AG09309 (cell line): ENCODE measurements around the gene ETV6.

ENCODE experiments used
- DNase-seq: peaks from one replicate; pipeline ENCODE4 v3.0.0-alpha.2; 2010; ENCODE audit warnings: low read depth
- H3K4me3 ChIP-seq: 2 replicates; pipeline ENCODE4 v1.5.1; 2011; ENCODE audit warnings: mild to moderate bottlenecking, low read depth, low read length, moderate library complexity; ENCODE audit not compliant: control insufficient read depth
- CTCF ChIP-seq: IDR thresholded peaks from 2 replicates; pipeline ENCODE4 v1.5.1; 2011; ENCODE audit warnings: mild to moderate bottlenecking, low read depth, low read length, inconsistent platforms; ENCODE audit not compliant: insufficient read depth, control insufficient read depth; ENCODE audit errors: missing control alignments

ETV6 gene

DNA sequence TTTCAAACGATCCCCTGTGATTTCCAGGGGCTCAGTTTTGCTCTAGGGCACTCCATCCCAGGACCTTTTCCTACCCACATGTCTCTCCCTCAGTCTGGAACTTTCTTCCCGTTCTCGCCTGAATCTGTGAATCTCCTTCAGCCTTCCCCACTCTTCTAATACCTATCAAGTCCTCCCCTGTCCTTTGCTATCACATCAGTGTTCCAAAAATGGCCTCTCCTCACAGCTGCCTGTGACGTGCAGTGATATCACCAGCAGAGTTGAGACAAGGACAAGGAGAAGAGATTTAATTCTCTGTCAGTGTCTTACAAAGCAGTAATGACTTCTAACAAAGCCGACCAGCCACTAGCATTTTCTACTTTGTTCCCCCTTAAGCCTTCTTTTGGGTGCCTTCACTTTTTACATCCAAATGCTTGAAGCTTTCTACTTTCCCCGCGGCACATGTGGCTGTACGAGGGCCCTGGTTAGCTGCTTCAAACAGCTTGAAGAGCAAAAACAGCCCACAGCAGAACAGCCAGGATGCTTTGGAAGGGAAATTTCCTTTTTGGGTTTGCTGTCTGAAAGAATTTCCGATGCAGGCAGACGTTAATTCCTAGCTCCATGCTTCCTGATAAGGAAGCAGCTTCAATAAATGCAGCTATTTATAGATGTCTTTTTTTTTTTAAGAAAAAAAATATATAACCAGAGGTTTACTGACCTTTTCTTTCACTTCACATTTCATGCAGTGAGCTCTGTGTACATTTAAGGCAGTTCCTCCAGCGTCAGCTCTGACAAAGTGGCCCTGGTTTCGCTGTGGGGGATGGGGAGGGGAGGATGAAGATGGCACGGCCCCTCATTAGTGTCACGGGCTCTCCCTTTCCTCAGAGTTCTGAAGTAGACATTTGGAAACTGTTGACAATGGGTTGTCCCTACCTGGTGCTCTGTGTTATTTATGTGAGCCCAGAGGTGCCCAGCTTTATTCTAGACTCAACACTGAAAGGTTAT lies 109.3 kb downstream of the ETV6 start:
- TF ChIP-seq CTCF = no peak
- no peak overlapping the region for H3K4me3 ChIP-seq
- no peak for DNase-seq

- DNase-seq = no peak
- no peak for TF ChIP-seq CTCF
- H3K4me3 ChIP-seq = no peak overlapping the region
These were observed 110.0 kb downstream of the ETV6 start for GRCh38 chr12:11759494-11759878.

DNA sequence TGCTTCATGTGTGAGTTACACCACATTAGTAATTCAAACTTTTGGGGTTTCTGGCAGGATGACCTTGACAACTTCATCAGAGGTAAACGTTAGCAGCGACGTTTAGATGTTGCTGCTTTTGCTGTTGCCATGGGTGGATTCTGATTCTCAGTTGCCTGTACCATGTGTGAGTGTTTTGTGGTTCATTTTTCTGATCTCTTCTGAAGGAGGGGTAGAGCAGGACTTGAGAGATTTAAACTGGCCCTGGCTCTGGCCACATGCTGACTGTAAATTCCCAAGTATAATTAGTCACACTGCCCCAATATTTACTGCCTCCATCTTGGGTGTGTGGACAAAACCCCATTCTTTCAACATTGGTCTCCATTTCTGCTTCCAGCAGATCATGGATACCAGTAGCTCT lies 110.4 kb downstream of the ETV6 start:
- no peak for TF ChIP-seq CTCF
- no peak overlapping the region for H3K4me3 ChIP-seq
- DNase-seq = no peak

DNA sequence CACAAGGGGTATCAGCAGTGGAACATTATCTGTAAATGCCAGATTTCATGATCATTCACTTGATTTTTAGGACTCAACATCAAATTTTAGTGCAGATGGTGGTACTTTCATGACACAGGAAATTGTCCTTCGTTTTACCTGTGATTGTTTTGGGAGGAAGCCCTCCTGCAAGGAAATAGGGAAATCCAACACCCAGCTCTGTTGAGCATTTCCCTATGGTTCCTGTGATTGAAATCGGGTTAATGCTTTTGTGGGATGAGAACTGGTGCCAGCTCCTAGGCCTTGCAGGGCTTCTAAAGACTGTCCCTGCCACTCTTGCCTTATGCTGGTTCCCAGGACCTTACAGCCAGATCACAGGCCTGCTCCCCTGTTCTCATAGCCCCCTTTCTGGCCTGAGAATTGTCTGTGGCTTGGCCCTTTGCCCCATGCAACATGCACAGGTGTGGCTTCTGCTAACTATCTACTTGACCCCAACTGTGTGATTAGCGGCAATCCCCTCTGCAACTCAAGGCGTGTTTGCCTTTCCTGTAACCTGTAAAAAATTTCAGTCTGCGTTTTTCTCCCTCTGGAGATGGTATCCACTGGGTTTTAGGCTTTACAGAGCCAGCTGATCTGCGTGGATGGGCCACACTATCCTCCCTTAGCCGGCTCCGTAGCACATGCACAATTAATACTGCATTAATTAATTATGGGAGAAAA lies 112.5 kb downstream of the ETV6 start:
- no peak for DNase-seq
- H3K4me3 ChIP-seq = no peak overlapping the region

DNA sequence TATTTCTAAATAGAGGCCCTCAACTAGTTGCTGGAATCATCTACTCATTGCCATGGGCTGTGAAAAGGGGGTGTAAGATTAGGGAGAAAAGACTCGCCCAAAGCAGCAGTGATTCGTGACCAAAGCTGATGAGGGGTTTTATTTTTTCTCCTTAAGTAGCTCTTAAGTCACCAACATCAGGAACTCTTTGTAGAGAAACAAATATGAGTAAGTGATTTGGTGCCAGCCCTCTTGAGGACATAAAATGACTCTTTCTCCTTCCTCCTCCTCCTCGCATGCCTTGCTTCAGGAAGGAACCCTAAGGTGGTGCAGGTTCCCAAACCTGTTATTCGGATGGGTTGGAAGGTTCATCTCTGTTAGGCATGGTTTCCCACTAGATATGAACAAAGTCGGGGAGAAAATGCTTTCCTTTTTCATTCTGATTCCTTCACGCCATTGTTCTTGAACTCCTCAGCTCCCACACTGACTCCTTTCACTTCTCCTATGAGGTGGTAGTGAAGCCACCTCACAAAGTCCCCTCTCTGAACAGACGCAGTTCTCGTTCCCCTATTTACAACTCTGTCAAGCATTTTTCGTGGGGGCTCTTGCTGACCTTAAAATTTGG lies 113.4 kb downstream of the ETV6 start:
- DNase-seq = no peak

More for the DNA sequence above, 112.5 kb downstream of the ETV6 start:
- TF ChIP-seq CTCF = no peak

More for the DNA sequence above, 113.4 kb downstream of the ETV6 start:
- no peak for TF ChIP-seq CTCF
- H3K4me3 ChIP-seq = no peak overlapping the region
